ENCODE data around the gene KLHDC7B. TPM values are rescaled to one million over a fixed set of nuclear protein-coding genes. Genes with fewer than 3 reads are reported as not detected.

Gene KLHDC7B
- total and polyA plus RNA-seq, 8 donors, result 0.03 to 0.73 (median 0.07) TPM; not detected in 3

- ATAC-seq, result no peak
- Histone ChIP-seq H3K9me3 (no peaks in the 10 kb centered on the region), H3K4me3 (no peak overlapping the region), H3K27me3 (peaks cover 0 to 5% of the 10 kb centered on the region in 2 donors), H3K4me1 (peaks cover 5 to 8% of the 10 kb centered on the region in 2 donors), H3K27ac (no peak overlapping the region), H3K36me3 (peaks cover 0 to 58% of the 10 kb centered on the region in 2 donors)
- DNase-seq, result no peak
- intact Hi-C loops (cut with DNase I), result no loop called here
- TF ChIP-seq, protein P1, sequence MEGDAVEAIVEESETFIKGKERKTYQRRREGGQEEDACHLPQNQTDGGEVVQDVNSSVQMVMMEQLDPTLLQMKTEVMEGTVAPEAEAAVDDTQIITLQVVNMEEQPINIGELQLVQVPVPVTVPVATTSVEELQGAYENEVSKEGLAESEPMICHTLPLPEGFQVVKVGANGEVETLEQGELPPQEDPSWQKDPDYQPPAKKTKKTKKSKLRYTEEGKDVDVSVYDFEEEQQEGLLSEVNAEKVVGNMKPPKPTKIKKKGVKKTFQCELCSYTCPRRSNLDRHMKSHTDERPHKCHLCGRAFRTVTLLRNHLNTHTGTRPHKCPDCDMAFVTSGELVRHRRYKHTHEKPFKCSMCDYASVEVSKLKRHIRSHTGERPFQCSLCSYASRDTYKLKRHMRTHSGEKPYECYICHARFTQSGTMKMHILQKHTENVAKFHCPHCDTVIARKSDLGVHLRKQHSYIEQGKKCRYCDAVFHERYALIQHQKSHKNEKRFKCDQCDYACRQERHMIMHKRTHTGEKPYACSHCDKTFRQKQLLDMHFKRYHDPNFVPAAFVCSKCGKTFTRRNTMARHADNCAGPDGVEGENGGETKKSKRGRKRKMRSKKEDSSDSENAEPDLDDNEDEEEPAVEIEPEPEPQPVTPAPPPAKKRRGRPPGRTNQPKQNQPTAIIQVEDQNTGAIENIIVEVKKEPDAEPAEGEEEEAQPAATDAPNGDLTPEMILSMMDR (IDR thresholded peaks at IDR 0.05), result no peak
Measured at GRCh38 chr22:50573491-50574382, 28.0 kb downstream of the KLHDC7B start.

GRCh38 chr22:50574383-50574755 is 28.7 kb downstream of the KLHDC7B start:
- Histone ChIP-seq H3K27me3 (peaks cover 0 to 5% of the 10 kb centered on the region in 2 donors), H3K4me1 (peaks cover 5 to 12% of the 10 kb centered on the region in 2 donors), H3K27ac (no peak overlapping the region), H3K36me3 (peaks cover 0 to 57% of the 10 kb centered on the region in 2 donors), H3K9me3 (no peaks in the 10 kb centered on the region), H3K4me3 (no peak overlapping the region)
- TF ChIP-seq, protein P1 (IDR thresholded peaks at IDR 0.05), result no peak
- DNase-seq (no peak), ATAC-seq (no peak)
- intact Hi-C loops (cut with DNase I), result no loop called here

DNA sequence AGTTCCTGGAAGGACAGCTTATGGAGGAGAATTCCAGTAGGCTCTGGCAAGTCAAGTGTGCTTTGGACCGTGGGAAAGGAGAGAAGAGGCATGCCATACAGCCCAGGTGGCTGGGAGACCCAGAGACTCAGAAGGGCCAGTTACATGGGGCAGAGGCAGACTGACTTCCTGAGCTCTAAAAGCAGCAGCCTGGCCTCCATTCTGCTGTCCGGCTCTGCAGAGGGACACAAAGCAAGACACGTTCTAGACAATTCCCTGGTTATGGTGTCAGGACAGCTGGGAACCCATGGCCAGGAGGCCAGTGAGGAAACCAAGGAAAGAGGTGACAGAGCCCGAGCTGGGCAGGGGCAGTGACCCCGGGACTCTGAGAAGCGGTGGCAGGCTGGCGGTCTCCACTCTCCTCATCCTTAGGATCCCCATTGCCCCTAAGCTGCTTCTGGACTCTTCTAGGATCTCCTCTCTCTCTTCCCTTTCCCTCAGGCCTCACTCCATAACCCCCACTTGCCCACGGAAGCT is 29.8 kb downstream of the KLHDC7B start:
- intact Hi-C loops (cut with DNase I), result no loop called here
- no peaks in the 10 kb centered on the region for H3K9me3 ChIP-seq
- ATAC-seq (no peak), DNase-seq (no peak)
- no peak overlapping the region for H3K27ac ChIP-seq
- H3K4me1 ChIP-seq, result peaks cover 5 to 13% of the 10 kb centered on the region in 2 donors
- TF ChIP-seq, protein P1 (IDR thresholded peaks at IDR 0.05), result no peak
- peaks cover 0 to 5% of the 10 kb centered on the region in 2 donors for H3K27me3 ChIP-seq
- H3K4me3 ChIP-seq, result no peak overlapping the region
- H3K36me3 ChIP-seq, result peaks cover 0 to 54% of the 10 kb centered on the region in 2 donors

GRCh38 chr22:50576070-50576469 is 30.4 kb downstream of the KLHDC7B start:
- no peak overlapping the region for H3K4me3 ChIP-seq
- no peak overlapping the region for H3K27ac ChIP-seq
- peaks cover 0 to 54% of the 10 kb centered on the region in 2 donors for H3K36me3 ChIP-seq
- no peaks in the 10 kb centered on the region for H3K9me3 ChIP-seq
- DNase-seq, result no peak
- TF ChIP-seq, protein P1 (IDR thresholded peaks at IDR 0.05), result no peak
- H3K4me1 ChIP-seq, result peaks cover 5 to 19% of the 10 kb centered on the region in 2 donors
- H3K27me3 ChIP-seq, result peaks cover 0 to 5% of the 10 kb centered on the region in 2 donors
- peak; percentile 10 for ATAC-seq
- intact Hi-C loops (cut with DNase I), result no loop called here

Measured in left lung (tissue), 10 donors.